Activated CD8-positive, alpha-beta T cell treated with anti-CD3 and anti-CD28 coated beads, Interleukin-2, amount 10 ng/mL, durations not matched to agents 7 days and 5 days (primary cell): ENCODE measurements around the gene MAP7D1. TPM values are rescaled to one million over a fixed set of nuclear protein-coding genes. Genes with fewer than 3 reads are reported as not detected.

Experiments
- ATAC-seq: fragments of 150-1000 bp; cut with Tn5 transposase; one replicate; pipeline ENCODE4 v1.10.0; 2021; ENCODE audit warnings: moderate library complexity
- CTCF ChIA-PET: fragments of 350-600 bp; sonication (Branson Sonifier 250); formaldehyde crosslinking; loops from one replicate; lab custom pipeline; 2021; ENCODE audit warnings: antibody characterized with exemption; lab: Charles Lee
- POLR2A ChIA-PET: fragments of 350-600 bp; sonication (Branson Sonifier 250); formaldehyde crosslinking; loops from one replicate; lab custom pipeline; 2021; ENCODE audit warnings: antibody characterized with exemption; lab: Charles Lee
- DNase-seq: peaks from one replicate; pipeline ENCODE4 v3.0.0-alpha.2; 2020
- H3K27ac Mint-ChIP-seq: one replicate; pipeline ENCODE4 v1.8.0; 2021; ENCODE audit warnings: mild to moderate bottlenecking, mixed read lengths
- H3K27me3 Mint-ChIP-seq: one replicate; pipeline ENCODE4 v1.8.0; 2021; ENCODE audit warnings: low read depth, mixed read lengths
- H3K36me3 Mint-ChIP-seq: one replicate; pipeline ENCODE4 v1.8.0; 2021; ENCODE audit warnings: low read depth, mixed read lengths
- H3K4me1 Mint-ChIP-seq: one replicate; pipeline ENCODE4 v1.8.0; 2021; ENCODE audit warnings: low read depth, mixed read lengths
- H3K4me3 Mint-ChIP-seq: one replicate; pipeline ENCODE4 v1.8.0; 2021; ENCODE audit warnings: mild to moderate bottlenecking, mixed read lengths
- H3K9me3 Mint-ChIP-seq: one replicate; pipeline ENCODE4 v1.8.0; 2022; ENCODE audit warnings: mixed read lengths; ENCODE audit not compliant: insufficient read depth
- total RNA-seq, 2 experiments: library from RNA; stranded (reverse); gene quantifications; one replicate each; pipeline ENCODE4 v1.2.3, GENCODE V29; 2021

Gene MAP7D1
- total RNA-seq, 2 experiments from 2014 or later: 235 to 245 TPM

DNA sequence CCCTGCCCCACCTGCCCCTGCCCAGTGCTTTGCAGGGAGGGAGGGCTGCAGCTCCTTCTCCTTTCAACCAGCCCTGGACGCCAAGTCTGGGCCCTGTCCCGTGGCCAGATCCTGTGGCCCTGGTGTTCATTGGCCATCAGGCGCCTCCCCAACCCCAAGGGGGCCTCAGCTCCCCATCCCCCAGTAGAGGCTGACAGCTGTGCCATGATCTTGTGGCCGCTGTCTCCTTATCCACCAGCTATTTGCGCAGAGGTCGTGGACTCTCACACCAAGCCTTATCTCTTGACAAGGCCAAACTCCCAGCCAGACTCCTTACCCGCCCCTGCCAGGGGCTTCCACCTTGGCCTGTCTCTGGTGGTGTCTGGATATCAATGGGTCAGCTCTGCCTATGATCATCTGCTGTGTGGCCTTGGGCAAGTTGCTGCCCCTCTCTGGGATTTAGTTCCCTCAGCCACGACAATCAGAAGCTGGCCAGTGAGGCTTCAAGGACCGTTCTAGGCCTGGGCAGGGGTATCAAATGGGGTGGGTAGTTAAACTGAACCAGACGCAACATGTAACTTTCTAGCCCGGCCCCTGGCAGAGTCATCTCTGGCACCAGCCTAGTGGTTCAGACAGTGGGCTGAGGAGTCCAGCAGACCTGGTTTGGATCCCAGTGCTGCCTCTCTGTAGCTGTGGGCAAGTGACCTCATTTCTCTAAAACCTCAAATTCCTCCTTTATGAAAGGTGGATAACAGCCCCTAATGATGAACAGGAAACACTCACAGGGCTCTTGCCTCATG is 27.6 kb upstream of the MAP7D1 start:
- Mint-ChIP-seq H3K9me3 (no peaks in the 10 kb centered on the region), H3K4me1 (peaks cover 16% of the 10 kb centered on the region), H3K27ac (no peak overlapping the region), H3K27me3 (peaks cover 24% of the 10 kb centered on the region), H3K36me3 (no peaks in the 10 kb centered on the region), H3K4me3 (no peak overlapping the region)
- no peak for DNase-seq
- POLR2A ChIA-PET: no interaction called here
- CTCF ChIA-PET: interaction anchor here (0.8 to 12.9 kb wide), 5 partner anchors 10 to 157 kb away, joined by 3 to 349 read pairs (median 4); partner anchors contain the start of gene TRAPPC3
- no peak for ATAC-seq

DNA sequence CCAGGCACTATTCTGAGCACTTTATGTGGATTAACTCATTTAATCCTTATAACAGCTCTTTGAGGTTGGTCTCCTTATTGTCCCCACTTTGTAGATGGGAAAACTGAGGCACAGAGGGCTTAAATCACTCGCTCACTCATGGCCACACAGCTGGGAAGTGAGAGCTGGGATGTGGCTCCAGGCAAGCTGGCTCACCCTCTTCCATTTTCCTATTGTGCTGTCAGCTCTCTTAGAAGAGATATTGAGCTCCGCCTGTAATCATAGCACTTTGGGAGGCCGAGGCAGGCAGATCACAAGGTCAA is 27.1 kb upstream of the MAP7D1 start:
- peaks cover 10% of the 10 kb centered on the region for H3K4me1 Mint-ChIP-seq
- peaks cover 19% of the 10 kb centered on the region for H3K27me3 Mint-ChIP-seq
- ChIA-PET POLR2A (no interaction called here), CTCF (interaction anchor here (1.2 to 12.9 kb wide), 4 partner anchors 21 to 157 kb away, joined by 3 to 349 read pairs (median 6); partner anchors contain the start of gene TRAPPC3)
- DNase-seq (no peak), ATAC-seq (no peak)
- no peaks in the 10 kb centered on the region for H3K9me3 Mint-ChIP-seq
- no peak overlapping the region for H3K4me3 Mint-ChIP-seq
- H3K27ac Mint-ChIP-seq: no peak overlapping the region
- no peaks in the 10 kb centered on the region for H3K36me3 Mint-ChIP-seq

DNA sequence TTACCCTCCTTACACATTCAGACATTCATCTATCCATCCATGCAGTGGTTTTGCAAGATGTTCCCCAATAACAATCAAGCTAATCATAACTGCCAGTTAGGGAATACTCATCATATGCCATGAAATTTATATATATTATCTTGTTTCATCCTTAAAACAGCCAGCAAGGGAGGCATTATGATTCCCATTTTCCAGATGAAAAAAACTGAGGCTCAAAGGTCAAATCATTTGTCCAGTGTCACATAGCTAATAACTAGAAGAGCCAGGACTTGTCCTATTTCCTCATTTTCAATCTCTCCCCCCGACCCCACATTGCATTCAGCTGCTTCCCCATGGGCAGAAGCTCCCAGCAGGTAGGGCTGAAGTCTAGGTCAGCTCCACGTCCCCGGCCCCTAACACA is 23.9 kb upstream of the MAP7D1 start:
- H3K27ac Mint-ChIP-seq: no peak overlapping the region
- H3K4me3 Mint-ChIP-seq: no peak overlapping the region
- H3K4me1 Mint-ChIP-seq: peaks cover 9% of the 10 kb centered on the region
- DNase-seq (no peak), ATAC-seq (no peak)
- H3K27me3 Mint-ChIP-seq: no peaks in the 10 kb centered on the region
- ChIA-PET POLR2A (interaction anchor here (0.9 to 1.0 kb wide), 2 partner anchors 23 to 91 kb away, joined by 3 read pairs; no protein-coding TSS in a partner anchor), CTCF (interaction anchor here (0.8 to 12.9 kb wide), 4 partner anchors 10 to 57 kb away, joined by 3 to 349 read pairs (median 5); partner anchors contain the start of gene TRAPPC3)
- peaks cover 6% of the 10 kb centered on the region for H3K36me3 Mint-ChIP-seq
- H3K9me3 Mint-ChIP-seq: no peaks in the 10 kb centered on the region

DNA sequence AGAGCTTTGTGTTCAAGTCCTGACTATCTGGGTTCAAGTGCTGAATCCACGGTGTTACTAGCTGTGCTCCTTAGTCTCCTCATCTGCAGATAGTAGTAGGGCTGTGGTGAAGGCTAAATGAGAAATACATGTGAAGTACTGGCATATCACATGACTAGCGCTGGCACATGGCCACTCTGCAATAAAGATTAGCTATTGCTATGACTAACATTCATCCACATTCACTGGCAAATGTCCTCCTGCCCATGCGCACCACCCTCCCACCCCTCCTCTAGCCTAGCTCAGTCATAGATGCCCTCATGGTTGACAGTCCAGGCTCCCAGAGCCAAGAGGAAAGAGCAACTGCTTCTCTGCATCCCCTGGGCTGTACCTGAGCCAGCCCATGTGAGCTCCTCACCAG is 22.5 kb upstream of the MAP7D1 start:
- no peaks in the 10 kb centered on the region for H3K9me3 Mint-ChIP-seq
- no peaks in the 10 kb centered on the region for H3K27me3 Mint-ChIP-seq
- ChIA-PET POLR2A (interaction anchor here (0.6 kb wide), 1 partner anchor 44 kb away, joined by 3 read pairs; no protein-coding TSS in a partner anchor), CTCF (interaction anchor here (0.8 to 12.9 kb wide), 10 partner anchors 10 to 152 kb away, joined by 3 to 349 read pairs (median 12); partner anchors contain the start of gene TRAPPC3)
- H3K27ac Mint-ChIP-seq: no peak overlapping the region
- no peak overlapping the region for H3K4me3 Mint-ChIP-seq
- ATAC-seq (no peak), DNase-seq (no peak)
- peaks cover 10% of the 10 kb centered on the region for H3K36me3 Mint-ChIP-seq
- peaks cover 9% of the 10 kb centered on the region for H3K4me1 Mint-ChIP-seq

DNA sequence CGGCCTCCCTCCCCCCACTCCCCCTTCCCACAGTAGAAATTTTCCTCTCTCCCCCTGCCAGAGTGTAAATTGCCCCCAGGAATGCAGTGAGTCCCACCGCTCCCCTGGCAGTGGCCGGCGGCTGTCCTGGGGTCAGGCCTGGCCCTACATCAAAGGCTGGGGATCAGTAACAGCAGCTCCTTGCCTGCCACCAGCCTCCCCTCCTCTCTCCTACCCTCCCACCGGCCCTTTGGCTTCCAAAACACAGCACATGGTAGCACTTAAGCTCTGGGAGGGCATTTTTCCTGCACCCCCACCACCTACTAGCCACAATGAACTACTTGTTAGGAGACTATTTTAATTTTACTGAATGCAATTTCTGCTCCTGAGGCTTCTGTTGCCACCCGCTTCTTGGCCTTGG is 21.9 kb upstream of the MAP7D1 start:
- Mint-ChIP-seq H3K4me3 (no peak overlapping the region), H3K9me3 (no peaks in the 10 kb centered on the region), H3K4me1 (peaks cover 9% of the 10 kb centered on the region), H3K27me3 (no peaks in the 10 kb centered on the region), H3K36me3 (peaks cover 12% of the 10 kb centered on the region), H3K27ac (peak overlapping the region; percentile 9)
- ATAC-seq (no peak), DNase-seq (no peak)
- CTCF ChIA-PET: interaction anchor here (1.1 to 12.9 kb wide), 14 partner anchors 10 to 152 kb away, joined by 3 to 349 read pairs (median 6); partner anchors contain the start of gene TRAPPC3
- POLR2A ChIA-PET: interaction anchor here (0.6 kb wide), 1 partner anchor 43 kb away, joined by 3 read pairs; no protein-coding TSS in a partner anchor

DNA sequence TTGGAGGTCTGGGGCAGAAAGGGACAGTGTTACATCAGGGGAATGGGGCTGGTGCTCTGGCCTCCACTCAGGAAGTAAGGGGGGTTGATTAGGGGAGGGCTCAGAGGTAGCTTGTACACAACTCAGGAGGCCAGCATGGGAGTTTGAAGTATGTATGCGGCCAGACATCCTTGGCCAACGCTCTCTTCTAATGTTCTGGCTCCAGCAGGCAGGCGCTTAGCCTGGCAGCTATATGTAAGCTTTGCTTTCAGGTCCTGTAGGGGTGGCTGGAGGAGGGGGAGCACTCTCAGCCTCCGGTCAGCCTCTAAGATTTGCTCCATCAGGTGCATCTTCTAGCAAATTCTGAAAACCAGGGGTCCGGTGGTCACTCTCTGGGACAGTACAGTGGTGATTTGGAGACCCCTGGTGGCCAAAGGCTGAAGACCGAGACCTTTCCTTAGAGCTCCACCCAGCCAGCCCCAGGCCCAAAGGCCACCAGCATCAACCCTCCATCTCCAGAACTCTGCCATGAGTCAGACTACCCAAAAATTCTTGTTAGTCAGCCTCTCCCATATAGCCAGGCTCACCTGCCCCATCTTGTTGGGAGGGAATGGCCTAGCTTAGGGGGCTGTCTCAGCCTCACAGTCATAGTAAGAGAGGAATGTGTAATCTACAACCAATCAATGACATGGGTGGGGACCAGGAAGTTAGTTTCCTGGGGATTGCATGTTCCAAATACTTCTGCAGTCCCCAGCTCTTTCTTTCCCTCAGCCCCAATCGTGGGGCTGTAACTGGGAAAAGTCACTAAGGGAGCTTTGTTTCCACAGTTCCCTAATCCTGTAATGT is 21.2 kb upstream of the MAP7D1 start:
- Mint-ChIP-seq H3K4me1 (peaks cover 9% of the 10 kb centered on the region), H3K4me3 (no peak overlapping the region), H3K36me3 (peaks cover 16% of the 10 kb centered on the region), H3K27me3 (no peaks in the 10 kb centered on the region), H3K27ac (peak overlapping the region; percentile 9), H3K9me3 (no peaks in the 10 kb centered on the region)
- DNase-seq (peak; percentile 66), ATAC-seq (peak; percentile 78)
- ChIA-PET POLR2A (interaction anchor here (0.5 to 1.1 kb wide), 7 partner anchors 14 to 178 kb away, joined by 3 to 5 read pairs (median 3); partner anchors contain the start of gene TRAPPC3), CTCF (interaction anchor here (0.6 to 12.9 kb wide), 35 partner anchors 9 to 254 kb away, joined by 3 to 349 read pairs (median 3); partner anchors contain the start of genes ADPRS, SH3D21, TEKT2 and TRAPPC3)

DNA sequence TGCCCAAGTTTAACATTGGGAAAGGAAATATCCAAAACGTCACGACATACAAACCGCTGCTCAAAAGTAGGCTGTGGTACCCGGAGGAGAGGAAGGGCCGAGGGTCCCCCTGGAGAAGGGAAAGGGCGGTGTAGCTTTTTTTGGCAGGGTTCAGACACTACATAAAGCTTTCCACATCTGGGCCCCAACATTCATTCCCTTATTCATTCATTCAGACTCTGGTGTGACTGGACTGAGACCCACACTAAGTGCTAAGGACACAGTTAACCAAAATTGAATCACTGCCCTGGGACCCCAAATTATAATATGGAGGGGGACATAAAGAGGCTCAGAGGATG is 20.7 kb upstream of the MAP7D1 start:
- H3K36me3 Mint-ChIP-seq: peaks cover 19% of the 10 kb centered on the region
- no peak for DNase-seq
- no peak overlapping the region for H3K27ac Mint-ChIP-seq
- peaks cover 9% of the 10 kb centered on the region for H3K4me1 Mint-ChIP-seq
- no peak overlapping the region for H3K4me3 Mint-ChIP-seq
- ChIA-PET POLR2A (interaction anchor here (0.5 to 1.1 kb wide), 6 partner anchors 14 to 178 kb away, joined by 3 to 5 read pairs (median 3); partner anchors contain the start of gene TRAPPC3), CTCF (interaction anchor here (0.6 to 12.9 kb wide), 30 partner anchors 9 to 255 kb away, joined by 3 to 349 read pairs (median 3); partner anchors contain the start of genes ADPRS, SH3D21, TEKT2 and TRAPPC3)
- no peaks in the 10 kb centered on the region for H3K9me3 Mint-ChIP-seq
- no peaks in the 10 kb centered on the region for H3K27me3 Mint-ChIP-seq
- no peak for ATAC-seq

DNA sequence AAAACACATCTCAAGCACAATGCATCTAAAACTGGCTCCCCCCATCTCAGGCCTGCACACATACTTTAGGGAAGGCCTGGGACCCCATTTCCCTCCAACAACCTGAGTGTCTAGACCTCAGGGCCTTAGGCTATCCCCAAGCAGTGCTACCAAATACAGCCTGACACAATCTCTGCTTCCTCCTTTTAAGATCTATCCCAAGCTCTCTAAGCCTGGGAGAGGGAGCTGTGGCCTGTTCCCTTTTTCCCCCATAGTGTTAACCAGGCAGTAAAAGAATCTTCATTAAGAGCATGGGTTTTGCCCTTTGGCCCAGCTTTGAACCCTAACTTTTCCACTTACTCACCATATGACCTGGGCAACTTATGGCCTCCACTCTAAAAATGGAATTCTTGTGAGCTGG is 20.2 kb upstream of the MAP7D1 start:
- ChIA-PET POLR2A (no interaction called here), CTCF (interaction anchor here (0.9 to 12.9 kb wide), 13 partner anchors 8 to 152 kb away, joined by 3 to 349 read pairs (median 6); partner anchors contain the start of genes ADPRS and TEKT2)
- DNase-seq: no peak
- H3K27me3 Mint-ChIP-seq: no peaks in the 10 kb centered on the region
- H3K9me3 Mint-ChIP-seq: no peaks in the 10 kb centered on the region
- H3K27ac Mint-ChIP-seq: no peak overlapping the region
- peaks cover 19% of the 10 kb centered on the region for H3K36me3 Mint-ChIP-seq
- H3K4me3 Mint-ChIP-seq: no peak overlapping the region
- ATAC-seq: no peak
- peaks cover 13% of the 10 kb centered on the region for H3K4me1 Mint-ChIP-seq

DNA sequence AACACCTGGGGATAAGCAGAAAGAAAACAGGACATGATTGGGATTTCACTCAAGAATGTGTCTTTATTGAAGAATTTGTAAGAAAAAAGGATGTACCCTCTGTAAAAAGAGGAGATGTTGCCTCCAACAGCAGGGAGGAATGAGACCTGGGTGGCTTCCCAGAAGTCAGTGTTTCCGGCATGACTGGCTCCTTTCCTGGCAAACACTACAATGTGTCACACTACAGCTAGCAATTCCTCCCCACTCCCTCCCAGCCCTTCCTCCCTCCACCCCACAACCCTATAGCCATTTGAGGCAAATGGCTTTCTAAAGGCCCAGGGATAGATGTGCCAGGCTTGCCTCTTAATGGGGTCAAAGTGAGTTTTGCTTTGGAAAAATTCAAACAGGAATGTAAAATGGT is 19.4 kb upstream of the MAP7D1 start:
- DNase-seq (no peak), ATAC-seq (no peak)
- Mint-ChIP-seq H3K9me3 (no peaks in the 10 kb centered on the region), H3K4me1 (peaks cover 19% of the 10 kb centered on the region), H3K27ac (no peak overlapping the region), H3K36me3 (peaks cover 24% of the 10 kb centered on the region), H3K27me3 (no peaks in the 10 kb centered on the region), H3K4me3 (no peak overlapping the region)
- ChIA-PET POLR2A (no interaction called here), CTCF (interaction anchor here (12.9 kb wide), 1 partner anchor 34 kb away, joined by 349 read pairs; no protein-coding TSS in a partner anchor)

DNA sequence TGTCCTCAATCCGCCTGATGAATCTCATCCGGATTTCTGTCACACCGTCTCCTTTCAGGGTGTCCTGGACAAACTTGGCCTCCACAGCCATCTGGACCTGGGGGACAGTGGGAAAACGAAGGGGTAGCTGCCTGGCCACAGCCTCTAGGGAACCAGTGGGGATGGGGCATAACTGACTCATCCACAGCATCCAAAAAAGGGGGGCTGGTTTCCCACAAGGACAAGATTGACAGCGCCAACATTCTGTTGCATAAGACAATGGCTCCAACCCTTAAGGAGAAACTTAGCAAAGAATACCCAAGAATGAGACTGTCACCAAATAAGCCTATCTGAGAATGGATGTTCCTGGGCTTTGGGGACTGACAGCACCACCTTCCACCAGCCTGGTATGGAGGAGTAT is 18.7 kb upstream of the MAP7D1 start:
- ATAC-seq (no peak), DNase-seq (no peak)
- CTCF ChIA-PET: interaction anchor here (12.9 kb wide), 1 partner anchor 35 kb away, joined by 349 read pairs; no protein-coding TSS in a partner anchor
- Mint-ChIP-seq H3K36me3 (peaks cover 28% of the 10 kb centered on the region), H3K9me3 (no peaks in the 10 kb centered on the region), H3K4me3 (no peak overlapping the region), H3K27me3 (no peaks in the 10 kb centered on the region), H3K4me1 (peaks cover 22% of the 10 kb centered on the region), H3K27ac (no peak overlapping the region)
- POLR2A ChIA-PET: no interaction called here

DNA sequence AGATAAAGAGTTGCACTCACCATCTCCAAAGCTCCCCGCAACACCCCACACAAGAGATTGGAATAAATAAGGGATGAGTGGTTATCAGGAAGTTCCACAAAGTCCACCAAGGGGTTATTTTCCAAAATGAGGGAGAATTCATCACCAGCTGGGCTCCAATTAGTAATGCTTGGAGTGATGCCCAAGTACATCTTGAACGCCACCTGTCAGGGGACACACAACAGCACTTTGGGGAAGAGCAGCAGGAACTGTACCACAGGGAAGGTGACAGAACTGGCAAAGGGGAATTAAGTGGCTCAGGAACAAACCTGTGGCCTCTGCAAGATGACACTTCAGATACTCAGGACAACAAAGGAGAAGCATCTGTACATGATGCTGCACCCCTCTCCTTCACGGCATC is 18.2 kb upstream of the MAP7D1 start:
- Mint-ChIP-seq H3K27ac (no peak overlapping the region), H3K4me3 (no peak overlapping the region), H3K4me1 (peaks cover 22% of the 10 kb centered on the region), H3K27me3 (no peaks in the 10 kb centered on the region), H3K36me3 (peaks cover 28% of the 10 kb centered on the region), H3K9me3 (no peaks in the 10 kb centered on the region)
- CTCF ChIA-PET: interaction anchor here (1.0 to 12.9 kb wide), 4 partner anchors 10 to 51 kb away, joined by 3 to 349 read pairs (median 3); no protein-coding TSS in a partner anchor
- DNase-seq (no peak), ATAC-seq (no peak)
- POLR2A ChIA-PET: no interaction called here
